HG03521 (cell line): ENCODE measurements around the gene MACROD2.

ENCODE experiments used
- ATAC-seq: cut with Tn5 transposase; IDR thresholded peaks from one replicate; pipeline ENCODE4 v1.9.1; 2021; ENCODE audit warnings: mild to moderate bottlenecking, moderate library complexity; ENCODE audit not compliant: unreplicated experiment

MACROD2 gene

DNA sequence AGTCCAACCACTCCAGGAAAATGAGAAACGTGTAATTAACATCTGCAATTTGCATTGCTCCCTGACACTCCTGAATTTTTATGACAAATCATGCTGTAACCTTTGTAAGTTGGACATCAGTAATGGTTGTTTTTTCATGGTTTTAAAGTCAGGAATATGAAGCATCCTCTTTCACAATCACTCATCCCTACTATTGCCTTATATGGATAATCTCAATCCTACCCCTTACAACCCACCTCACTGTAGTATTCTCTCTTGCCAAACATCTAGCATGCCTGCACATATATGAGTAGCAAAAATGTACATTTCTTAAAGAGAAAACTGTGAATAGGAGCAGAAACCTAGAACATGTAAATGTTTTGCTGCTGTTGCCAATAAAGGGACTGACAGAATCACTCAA is 1848.5 kb downstream of the MACROD2 start:
- no peak for ATAC-seq

DNA sequence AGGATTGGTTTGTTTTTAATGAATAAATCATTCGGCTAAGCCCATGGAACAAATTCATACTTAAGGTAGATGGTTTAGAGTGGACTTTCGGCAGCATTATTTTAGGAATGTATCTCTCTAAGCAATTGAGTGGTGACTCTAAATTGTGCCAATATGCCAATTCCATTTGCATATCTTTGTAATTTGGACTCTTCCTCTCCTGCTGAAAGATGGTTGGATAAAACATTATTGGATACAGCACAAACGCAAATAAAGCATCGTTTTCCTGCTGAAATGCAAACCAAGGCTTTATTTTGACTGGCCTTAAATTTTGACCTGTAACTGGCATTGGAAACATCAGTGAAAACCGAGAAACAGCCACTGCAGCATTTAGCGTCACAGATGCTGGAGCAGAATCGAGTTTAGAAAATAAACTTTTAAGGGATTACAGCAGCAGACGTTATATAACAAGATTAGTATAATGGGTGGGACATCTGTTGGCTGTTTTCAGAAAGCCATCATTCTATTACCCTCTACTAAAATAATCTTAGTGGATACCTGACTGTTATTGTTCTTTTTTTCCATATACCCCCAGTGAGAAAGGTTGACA is 1852.0 kb downstream of the MACROD2 start:
- ATAC-seq, result no peak

DNA sequence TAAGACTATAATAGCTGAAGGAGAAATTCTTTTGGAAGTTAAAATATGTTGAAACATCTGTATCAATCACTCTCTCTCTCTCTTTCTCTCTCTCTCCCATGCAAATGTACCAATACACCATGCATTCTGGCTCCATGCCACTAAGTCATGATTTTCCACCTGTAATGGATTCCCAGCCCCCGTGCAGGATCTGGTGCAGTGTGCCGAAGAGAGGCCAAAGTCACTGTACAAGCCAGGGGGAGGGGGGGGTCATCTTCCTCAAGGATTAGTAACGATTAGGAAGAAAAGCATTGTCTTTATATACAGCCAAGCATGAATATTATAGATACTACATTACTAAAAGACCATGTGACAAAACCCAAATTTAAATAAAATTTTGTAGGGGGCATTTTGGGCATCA is 1852.8 kb downstream of the MACROD2 start:
- ATAC-seq, result no peak

DNA sequence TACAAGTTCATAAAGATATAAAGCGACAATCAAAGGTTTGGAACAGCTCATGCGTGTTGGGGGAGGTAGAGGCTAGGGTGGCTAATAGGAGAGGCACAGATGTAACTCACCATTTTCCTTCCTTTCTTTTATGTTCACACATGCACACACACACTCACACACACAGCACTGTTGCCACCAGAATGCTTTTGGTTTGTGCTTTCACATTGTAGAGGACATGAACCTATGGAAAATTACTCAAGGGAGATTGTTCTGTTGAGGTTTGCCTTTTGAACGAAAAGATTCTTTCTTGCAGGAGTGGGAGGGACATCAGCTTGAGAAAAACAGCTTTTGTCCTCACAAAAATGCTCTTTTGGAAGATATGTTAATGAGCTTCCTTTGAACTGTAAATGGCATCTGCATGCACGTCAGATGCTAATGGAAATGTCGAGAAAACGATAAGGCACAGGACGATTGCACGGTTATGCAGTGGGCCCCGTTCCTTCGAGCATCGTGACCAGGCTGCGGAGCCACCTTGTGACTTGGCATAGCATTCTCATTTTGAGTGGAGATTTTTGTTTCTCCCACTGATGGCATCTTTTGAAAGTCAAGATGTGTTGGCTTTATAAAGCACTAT is 1853.8 kb downstream of the MACROD2 start:
- no peak for ATAC-seq

DNA sequence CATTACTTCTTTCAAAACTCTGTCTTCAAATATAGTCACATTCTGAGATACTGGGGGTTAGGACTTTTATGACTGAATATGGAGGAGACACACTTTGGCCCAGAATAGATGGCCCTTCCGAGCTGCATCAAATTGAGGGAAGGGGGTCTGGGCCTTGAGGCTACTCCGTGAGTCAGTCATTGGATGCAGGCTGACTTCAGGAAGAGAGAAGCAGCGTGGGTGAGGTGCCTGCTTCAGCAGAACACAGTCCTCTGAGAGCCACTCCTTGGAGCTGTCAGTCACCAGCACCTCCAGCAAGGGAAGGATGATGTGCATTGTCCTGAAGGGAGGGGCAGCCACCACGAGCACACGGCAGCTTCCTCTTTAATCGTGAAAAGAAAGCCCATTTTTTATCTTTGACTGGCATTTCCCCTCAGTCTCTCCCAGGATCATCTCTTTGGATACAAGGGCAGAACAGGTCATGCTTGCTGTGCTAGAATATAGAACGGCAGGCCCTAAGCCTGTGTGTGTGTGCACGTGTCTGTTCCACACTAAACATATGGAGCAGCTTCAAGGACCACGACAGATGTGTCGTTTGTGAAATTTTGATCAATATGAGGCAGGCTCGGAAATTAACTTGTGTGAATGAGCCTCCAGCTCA is 1856.4 kb downstream of the MACROD2 start:
- no peak for ATAC-seq

DNA sequence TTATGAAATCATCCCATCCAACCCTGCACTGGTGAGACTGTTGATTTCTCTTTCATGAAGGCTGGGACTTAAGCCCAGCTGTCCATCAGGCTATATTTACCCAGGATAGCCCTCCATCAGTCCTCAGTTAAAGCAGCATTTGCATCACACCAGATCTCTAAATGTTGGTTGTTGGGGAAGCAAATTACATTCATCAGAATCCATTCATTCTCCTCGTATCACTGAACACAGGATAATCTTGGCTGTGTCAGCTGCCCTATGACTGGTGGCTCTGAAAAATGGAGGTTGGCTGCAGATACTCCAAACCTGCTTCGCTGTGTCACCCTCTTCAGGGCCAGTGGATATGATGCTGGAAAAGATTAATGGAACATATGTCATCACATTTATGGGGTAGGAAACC is 1859.6 kb downstream of the MACROD2 start:
- no peak for ATAC-seq

DNA sequence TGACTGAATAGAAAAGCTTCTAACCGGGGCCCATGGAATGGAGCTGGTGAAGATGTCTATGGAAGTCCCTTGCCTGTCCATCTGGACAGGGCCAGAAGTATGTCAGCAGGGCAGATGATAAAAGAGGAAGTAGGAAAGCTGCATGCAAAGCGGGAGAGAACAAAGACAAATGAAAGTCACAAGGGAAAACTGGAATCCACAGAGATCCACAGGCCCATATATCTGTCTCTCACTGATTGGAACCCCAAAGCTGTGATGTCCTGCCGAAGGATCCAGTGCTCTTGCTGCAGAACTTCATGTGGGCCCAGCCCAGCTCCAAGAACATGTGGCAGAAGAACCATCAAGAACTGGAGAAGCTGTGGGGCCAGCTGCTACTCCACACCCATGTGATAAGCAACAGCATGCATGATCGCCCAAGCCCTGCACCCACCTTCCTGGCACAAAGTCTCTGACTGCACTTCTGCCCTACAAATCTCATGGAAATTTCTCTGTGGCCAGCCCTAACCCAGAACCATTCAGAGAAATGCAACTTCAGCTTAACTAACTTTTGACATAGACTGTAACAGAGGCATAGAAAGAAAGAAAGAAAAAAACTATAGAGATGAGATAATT is 1862.0 kb downstream of the MACROD2 start:
- ATAC-seq, result no peak

DNA sequence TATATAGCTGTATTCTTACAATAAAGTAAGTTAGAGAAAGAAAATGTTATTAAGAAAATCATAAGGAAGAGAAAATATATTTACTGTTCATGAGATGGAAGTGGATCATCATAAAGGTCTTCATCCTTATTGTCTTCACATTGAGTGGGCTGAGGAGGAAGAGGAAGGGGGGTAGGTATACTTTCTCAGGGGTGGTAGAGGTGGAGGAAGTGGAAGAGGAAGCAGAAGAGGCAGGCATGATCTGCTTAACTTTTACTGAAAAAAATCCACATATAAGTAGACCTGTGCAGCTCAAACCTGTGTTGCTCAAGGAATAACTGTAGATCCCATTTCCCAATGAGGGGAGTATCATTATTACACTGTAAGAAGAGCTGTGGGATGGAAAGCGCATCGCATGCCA is 1863.7 kb downstream of the MACROD2 start:
- no peak for ATAC-seq

DNA sequence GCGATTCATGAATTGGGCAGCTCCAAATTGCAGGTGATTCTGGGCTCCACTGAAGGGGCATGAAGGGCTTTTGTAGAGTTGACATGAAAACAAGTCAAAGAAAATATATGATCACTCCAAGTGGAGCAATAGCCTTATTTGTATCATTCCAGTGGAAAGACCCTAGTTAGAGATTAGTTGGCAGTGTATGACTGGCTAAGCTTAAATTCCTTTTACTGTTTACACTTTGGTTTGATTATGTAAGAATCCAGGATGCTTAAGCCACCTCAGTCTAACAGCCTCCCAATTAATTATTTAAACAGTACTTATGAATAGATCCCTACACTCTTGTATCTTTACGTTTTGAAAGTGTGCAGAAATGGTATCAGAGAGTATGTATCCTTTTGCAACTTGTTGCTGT is 1865.5 kb downstream of the MACROD2 start:
- ATAC-seq, result no peak

DNA sequence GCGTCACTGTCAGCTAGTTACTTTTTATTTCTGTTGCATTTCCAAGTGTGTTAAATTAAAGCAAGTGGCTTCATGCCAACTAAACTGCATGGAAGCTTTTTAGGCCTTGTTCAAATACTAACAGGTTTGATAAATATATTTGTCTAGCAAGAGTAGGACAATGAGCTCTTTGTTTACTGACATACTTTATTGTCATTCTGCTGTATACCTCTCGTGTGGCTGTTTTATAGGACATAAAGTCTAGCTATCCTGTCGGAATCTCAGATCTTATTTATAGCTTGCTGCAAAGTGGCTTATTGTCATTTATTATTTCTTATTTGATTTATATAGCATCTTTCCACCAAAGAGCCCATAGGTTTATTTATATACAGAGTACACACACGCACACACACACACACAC is 1866.9 kb downstream of the MACROD2 start:
- ATAC-seq, result no peak

DNA sequence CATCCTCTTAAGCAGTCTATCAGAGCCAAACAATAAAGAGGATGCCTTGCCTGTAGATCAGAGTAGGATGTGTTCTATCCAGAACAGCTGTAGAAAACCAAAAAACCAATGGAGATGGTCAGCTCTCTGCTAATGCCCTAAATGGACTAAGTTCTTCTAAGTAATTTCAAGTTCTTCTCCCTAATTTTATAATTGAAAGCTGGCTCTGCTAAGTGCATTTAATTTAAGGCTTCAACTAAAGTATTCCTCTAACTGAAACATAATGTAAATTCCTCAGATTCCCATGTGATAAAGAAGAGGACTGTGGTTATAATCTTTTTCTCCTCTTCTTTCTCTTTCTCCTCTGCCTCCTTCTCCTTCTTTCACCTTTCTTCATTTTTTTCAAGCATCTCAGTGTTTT is 1868.4 kb downstream of the MACROD2 start:
- no peak for ATAC-seq

DNA sequence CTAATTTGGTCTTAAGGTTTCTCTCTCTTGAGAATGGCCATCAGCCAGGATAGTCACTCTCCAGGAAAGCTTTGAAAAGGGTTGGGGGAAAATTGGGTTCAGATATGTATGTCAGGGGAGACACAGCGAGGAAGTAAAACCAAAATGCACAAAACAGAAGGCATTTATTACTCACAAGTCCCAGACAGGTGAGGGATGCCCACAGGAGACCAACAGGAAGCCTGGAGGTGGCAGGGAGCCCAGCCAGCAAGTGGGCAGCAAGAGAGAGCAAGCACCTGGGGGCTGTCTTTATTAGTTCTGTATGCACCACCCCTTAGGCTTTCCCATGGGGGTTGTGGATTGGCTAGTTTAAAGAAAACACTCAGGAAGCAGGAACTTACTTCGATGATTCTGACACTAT is 1870.2 kb downstream of the MACROD2 start:
- ATAC-seq, result no peak

DNA sequence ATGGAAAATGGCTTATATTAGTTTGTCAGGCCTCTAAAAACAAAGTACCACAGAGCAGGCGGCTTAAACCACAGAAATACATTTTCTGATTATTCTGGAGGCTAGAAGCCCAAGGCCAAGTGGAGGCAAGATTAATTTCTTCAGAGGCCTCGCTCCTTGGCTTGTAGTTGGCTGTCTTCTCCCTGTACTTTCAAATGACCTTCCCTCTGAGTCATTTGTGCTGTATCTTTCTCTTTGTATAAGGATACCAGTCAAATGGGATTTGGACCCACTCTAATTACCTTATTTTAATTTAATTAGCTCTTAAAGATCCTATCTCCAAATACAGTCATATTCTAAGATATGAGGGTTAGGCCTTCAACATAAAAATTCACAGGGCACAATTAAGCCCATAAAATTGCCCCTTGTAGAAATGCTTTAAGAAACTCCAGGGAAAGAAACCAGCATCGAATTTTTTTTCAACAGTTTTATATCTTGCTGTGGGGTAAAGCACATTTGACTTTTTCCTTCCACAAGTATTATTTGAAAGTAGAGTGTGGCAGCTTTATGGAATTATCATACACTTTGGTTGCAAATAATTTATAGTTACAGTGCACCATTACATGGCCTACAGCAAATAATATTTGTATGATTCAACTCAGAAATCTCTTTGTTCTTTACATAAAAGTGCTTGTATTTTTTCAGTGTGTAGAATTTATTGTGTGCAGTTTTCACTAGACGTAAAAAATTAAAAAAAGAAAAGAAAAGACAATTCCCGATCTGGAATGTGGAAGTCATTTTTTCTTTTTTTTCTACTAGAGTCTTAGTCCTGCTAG is 1871.8 kb downstream of the MACROD2 start:
- no peak for ATAC-seq

DNA sequence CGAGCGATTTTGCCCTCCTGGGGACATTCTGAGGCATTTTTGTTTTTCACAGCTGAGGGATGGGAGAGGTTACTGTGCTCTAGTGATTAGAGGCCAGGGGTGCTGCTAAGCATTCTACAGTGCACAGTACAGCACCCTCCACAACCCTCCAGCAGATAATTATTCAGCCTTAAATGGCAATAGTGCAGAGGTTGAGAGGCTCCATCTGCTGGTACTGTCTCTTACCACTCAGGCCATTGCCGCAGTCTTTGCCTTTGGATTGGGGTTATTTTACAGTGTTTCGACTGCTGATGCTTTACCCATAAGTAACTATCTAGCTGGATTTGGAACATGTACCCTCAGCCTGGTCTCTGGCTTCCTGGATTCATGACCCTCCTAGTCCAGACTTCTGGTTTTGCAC is 1872.6 kb downstream of the MACROD2 start:
- no peak for ATAC-seq

DNA sequence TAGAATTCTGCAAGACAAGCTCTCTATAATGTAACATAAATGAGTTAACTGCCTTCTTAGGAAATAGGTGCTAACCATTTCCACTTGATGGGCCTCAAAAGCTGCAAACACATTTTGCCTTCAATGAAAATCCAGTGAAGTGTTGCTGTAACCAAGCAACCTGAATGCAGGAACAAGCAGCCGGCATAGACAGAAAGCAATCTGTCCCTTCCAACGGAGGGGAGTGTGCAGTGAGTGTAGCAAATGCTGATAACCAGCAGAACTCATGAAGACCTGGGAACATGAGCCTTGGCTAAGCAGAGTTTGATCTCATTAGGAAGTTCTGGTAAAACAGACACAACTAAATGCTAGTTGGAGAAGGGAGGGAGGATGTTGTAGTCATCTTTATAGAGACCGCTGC is 1880.1 kb downstream of the MACROD2 start:
- no peak for ATAC-seq

DNA sequence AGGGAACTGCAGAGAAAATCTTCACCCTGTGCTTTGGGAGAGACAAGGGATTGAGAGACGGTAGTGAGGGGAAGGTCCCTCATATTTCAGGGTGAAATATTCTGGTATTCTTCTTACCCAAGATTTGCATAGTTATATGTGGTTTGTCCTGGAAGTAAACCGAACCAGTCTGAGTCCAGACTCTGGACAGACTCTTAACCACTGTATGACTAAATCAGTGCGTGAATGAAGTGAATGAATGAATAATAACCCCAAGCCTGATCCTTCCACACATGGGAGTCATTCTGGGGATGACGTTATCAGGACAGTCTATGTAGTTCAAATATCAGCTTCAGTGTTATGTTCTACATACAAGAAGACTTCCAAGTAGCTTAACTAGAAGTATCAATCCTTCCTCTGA is 1887.2 kb downstream of the MACROD2 start:
- ATAC-seq, result no peak

DNA sequence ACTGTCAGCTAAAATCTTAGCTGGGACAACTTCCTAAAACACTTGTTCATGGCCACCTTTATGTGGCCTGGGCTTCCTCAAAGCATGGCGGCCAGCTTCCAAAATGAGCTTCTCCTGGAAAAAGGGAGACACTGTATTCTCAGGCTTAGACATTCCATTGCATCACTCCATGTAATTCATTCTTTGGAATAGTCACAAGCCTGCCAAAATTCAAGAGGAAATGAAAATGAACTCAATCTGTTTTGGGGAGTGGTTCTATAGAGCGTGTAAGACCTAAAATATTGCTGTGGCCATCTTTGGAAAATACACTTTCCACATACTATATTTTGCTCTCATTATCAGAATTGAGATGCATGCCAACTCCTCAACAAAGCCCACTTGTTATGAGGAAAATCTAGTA is 1890.9 kb downstream of the MACROD2 start:
- ATAC-seq, result no peak

DNA sequence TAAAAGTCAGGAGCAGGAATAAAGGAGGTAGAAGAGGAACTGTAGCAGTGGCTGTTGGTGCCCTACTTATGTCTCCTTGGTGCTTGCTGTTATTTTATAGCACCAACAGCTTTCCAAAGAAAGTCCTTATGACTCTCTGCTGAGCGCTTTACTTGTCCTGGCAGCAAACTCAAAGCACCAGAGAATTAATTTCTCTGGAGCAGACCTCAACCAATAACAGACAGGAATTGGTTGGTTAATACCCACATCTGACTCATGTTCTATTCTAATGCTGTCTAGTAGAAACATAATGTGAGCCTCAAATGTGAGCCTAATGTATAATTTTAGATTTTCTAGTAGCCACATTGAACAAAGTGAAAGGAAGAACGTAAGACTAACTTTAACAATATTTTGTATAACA is 1892.1 kb downstream of the MACROD2 start:
- ATAC-seq, result no peak

DNA sequence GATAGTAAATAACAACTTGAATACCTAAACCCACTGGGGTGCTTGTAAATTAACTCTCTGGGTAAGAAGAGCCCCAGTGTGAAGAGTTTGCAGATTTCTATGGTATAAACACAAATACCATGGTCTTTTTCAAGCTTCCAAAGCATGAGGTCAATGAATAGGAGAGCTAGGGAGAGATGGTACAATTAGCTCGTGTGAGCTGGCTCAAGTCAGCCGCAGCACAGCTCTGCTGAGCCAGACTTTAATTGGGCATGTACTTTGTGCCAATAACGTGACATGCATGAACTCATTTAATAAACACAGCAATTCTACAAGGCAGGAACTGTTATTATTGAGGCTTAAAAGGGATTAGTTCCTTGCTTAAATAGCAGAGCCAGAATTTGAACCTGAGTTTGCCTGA is 1893.7 kb downstream of the MACROD2 start:
- no peak for ATAC-seq

DNA sequence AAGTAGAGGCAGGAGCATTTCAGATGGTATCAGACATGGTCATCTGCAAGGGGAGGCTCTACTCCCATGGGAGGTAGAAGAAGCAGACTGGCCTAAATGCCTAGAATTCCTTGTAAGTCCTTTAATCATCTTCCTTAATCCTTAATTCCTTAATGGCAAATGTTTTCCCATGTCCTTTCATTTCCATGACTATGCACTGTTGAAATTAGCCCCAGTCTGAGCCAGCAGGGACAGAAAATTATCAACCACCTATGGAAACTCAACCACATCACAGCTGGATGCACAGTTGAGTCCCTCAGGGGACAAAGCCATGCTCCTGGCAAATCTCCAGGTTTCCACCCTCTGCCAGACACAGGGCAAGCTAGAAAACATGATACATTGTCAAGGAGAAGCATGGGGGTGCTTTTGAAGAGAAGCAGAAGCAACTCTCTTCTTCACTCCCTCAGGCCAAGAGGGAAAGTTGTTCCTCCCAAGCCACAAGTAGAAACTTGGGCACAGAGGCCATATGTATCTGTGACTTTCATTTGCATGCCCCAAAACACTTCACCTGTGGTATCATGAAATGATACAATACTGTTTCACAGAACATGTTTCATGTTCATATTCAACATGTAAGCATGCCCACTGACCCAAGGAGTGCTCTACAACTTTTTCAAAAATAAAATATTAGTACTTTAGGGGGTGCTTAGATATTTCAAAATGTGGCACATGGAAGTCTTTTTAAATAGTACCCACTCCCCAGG is 1894.4 kb downstream of the MACROD2 start:
- ATAC-seq, result no peak
